ENCODE measurements around the gene MED9. TPM values are rescaled to one million over a fixed set of nuclear protein-coding genes. Genes with fewer than 3 reads are reported as not detected.

The MED9 gene
- total and polyA plus RNA-seq, 4 donors = 10.8 to 15.4 (median 13.3) TPM

- ATAC-seq (ENCODE audit: insufficient read depth, low FRiP score) (no peak), DNase-seq (no peak)
- Histone ChIP-seq H3K36me3 (ENCODE audit: control insufficient read depth in 4 of 4, insufficient read depth in 4 of 4, low read length in 4 of 4) (peaks cover 0 to 6% (median 0%) of the 10 kb centered on the region in 4 donors), H3K27ac (ENCODE audit: low read depth in 1 of 2, low read length in 1 of 2) (no peak overlapping the region), H3K4me3 (no peak overlapping the region), H3K9ac (ENCODE audit: insufficient read depth in 1 of 2, low read length in 2 of 2) (no peak overlapping the region), H3K27me3 (ENCODE audit: control insufficient read depth in 3 of 3, insufficient read depth in 3 of 3, low read length in 2 of 3) (no peaks in the 10 kb centered on the region), H3K9me3 (ENCODE audit: control insufficient read depth in 4 of 4, insufficient read depth in 3 of 4, low read length in 3 of 4) (no peaks in the 10 kb centered on the region), H3K4me1 (ENCODE audit: control insufficient read depth in 5 of 5, insufficient read depth in 5 of 5, low read length in 5 of 5) (no peaks in the 10 kb centered on the region)
- TF ChIP-seq CTCF (IDR thresholded peaks at IDR 0.05; ENCODE audit: control extremely low read depth, extremely low read depth) = no peak
- WGBS, 2 donors = 93 to 94% methylated on average over 10 of the region's 10 CpGs
These were observed 43.1 kb downstream of the MED9 start for GRCh38 chr17:17519886-17520285.

GRCh38 chr17:17520599-17521232 is 43.9 kb downstream of the MED9 start:
- H3K4me1 ChIP-seq (ENCODE audit: control insufficient read depth in 5 of 5, insufficient read depth in 5 of 5, low read length in 5 of 5) = peaks cover 0 to 2% (median 0%) of the 10 kb centered on the region in 5 donors
- H3K4me3 ChIP-seq = no peak overlapping the region
- ATAC-seq (ENCODE audit: insufficient read depth, low FRiP score) (no peak), DNase-seq (no peak)
- peaks cover 0 to 6% (median 0%) of the 10 kb centered on the region in 4 donors for H3K36me3 ChIP-seq (ENCODE audit: control insufficient read depth in 4 of 4, insufficient read depth in 4 of 4, low read length in 4 of 4)
- no peaks in the 10 kb centered on the region for H3K27me3 ChIP-seq (ENCODE audit: control insufficient read depth in 3 of 3, insufficient read depth in 3 of 3, low read length in 2 of 3)
- WGBS, 2 donors = 91 to 92% methylated on average over 22 of the region's 22 CpGs
- H3K9ac ChIP-seq (ENCODE audit: insufficient read depth in 1 of 2, low read length in 2 of 2) = no peak overlapping the region
- no peak overlapping the region for H3K27ac ChIP-seq (ENCODE audit: low read depth in 1 of 2, low read length in 1 of 2)
- H3K9me3 ChIP-seq (ENCODE audit: control insufficient read depth in 4 of 4, insufficient read depth in 3 of 4, low read length in 3 of 4) = no peaks in the 10 kb centered on the region
- no peak for TF ChIP-seq CTCF (IDR thresholded peaks at IDR 0.05; ENCODE audit: control extremely low read depth, extremely low read depth)

GRCh38 chr17:17523001-17523730 is 46.4 kb downstream of the MED9 start:
- H3K36me3 ChIP-seq (ENCODE audit: control insufficient read depth in 4 of 4, insufficient read depth in 4 of 4, low read length in 4 of 4) = peaks cover 0 to 6% (median 0%) of the 10 kb centered on the region in 4 donors
- no peak overlapping the region for H3K4me3 ChIP-seq
- no peak for DNase-seq
- no peaks in the 10 kb centered on the region for H3K27me3 ChIP-seq (ENCODE audit: control insufficient read depth in 3 of 3, insufficient read depth in 3 of 3, low read length in 2 of 3)
- TF ChIP-seq CTCF (IDR thresholded peaks at IDR 0.05; ENCODE audit: control extremely low read depth, extremely low read depth) = no peak
- no peaks in the 10 kb centered on the region for H3K9me3 ChIP-seq (ENCODE audit: control insufficient read depth in 4 of 4, insufficient read depth in 3 of 4, low read length in 3 of 4)
- no peak for ATAC-seq (ENCODE audit: insufficient read depth, low FRiP score)
- peaks cover 0 to 19% (median 7%) of the 10 kb centered on the region in 5 donors for H3K4me1 ChIP-seq (ENCODE audit: control insufficient read depth in 5 of 5, insufficient read depth in 5 of 5, low read length in 5 of 5)
- WGBS, 2 donors = 56 to 66% methylated on average over 14 of the region's 14 CpGs
- no peak overlapping the region for H3K9ac ChIP-seq (ENCODE audit: insufficient read depth in 1 of 2, low read length in 2 of 2)
- no peak overlapping the region for H3K27ac ChIP-seq (ENCODE audit: low read depth in 1 of 2, low read length in 1 of 2)
